ENCODE results near the gene ZNF699.

- TF ChIP-seq CTCF (IDR thresholded peaks at IDR 0.05) (no peak), POLR2A (IDR thresholded peaks at IDR 0.05) (no peak)
Observed at GRCh38 chr19:9296336-9296735, 13.3 kb downstream of the ZNF699 start.

Measured in testis (tissue), 2 donors.